HEK293 (cell line): Measurements from ENCODE around the gene SYNDIG1.

Experiments used
- CTCF ChIA-PET: fragments of 350-600 bp; formaldehyde crosslinking; extraction: SDS; loops from one replicate; lab custom pipeline; 2021; ENCODE audit warnings: antibody characterized with exemption; lab: Yijun Ruan, JAX
- POLR2A ChIA-PET: fragments of 300-600 bp; formaldehyde crosslinking; extraction: SDS; loops from one replicate; lab custom pipeline; 2020; ENCODE audit warnings: antibody characterized with exemption, inconsistent platforms; lab: Yijun Ruan, JAX
- H3K27ac ChIP-seq: fragments of 200-500 bp; sonication (Bioruptor generic); 2 replicates; pipeline ENCODE4 v1.5.1; 2014; ENCODE audit warnings: low read depth, low read length, control low read depth, inconsistent platforms; ENCODE audit errors: extremely low read depth
- H3K36me3 ChIP-seq, 2 experiments: fragments of 200-500 bp in 1 of 2; sonication (Bioruptor generic) in 1 of 2; 1 replicate in 1 of 2; 2 replicates in 1 of 2; pipeline ENCODE4 v1.5.1; 2014 to 2017; ENCODE audit warnings: inconsistent platforms in 2 of 2, low read length in 2 of 2; ENCODE audit not compliant: control insufficient read depth in 2 of 2, insufficient read depth in 1 of 2
- H3K4me1 ChIP-seq: fragments of 200-500 bp; sonication (Bioruptor generic); 2 replicates; pipeline ENCODE4 v1.5.1; 2014; ENCODE audit warnings: mild to moderate bottlenecking, low read length, inconsistent platforms; ENCODE audit not compliant: control insufficient read depth, insufficient read depth
- H3K4me3 ChIP-seq: 2 replicates; pipeline ENCODE4 v1.5.1; 2011; ENCODE audit warnings: low read depth, mild to moderate bottlenecking, control low read depth, low read length, moderate library complexity
- H3K9me3 ChIP-seq: fragments of 200-500 bp; sonication (Bioruptor generic); 2 replicates; pipeline ENCODE4 v1.5.1; 2014; ENCODE audit warnings: low read depth, low read length, inconsistent platforms; ENCODE audit not compliant: control insufficient read depth, insufficient read depth
- GLI2 ChIP-seq: fragments of 450-650 bp; formaldehyde crosslinking; IDR thresholded peaks from 2 replicates; pipeline ENCODE4; 2017; ENCODE audit warnings: missing biosample characterization, missing genetic modification characterization, low read depth, borderline replicate concordance
- HOXC10 ChIP-seq: sonication (generic); formaldehyde crosslinking; IDR thresholded peaks from 2 replicates; pipeline ENCODE4 v1.8.1; 2023; ENCODE audit warnings: mild to moderate bottlenecking, missing genetic modification reagents
- KLF7 ChIP-seq: fragments of 450-650 bp; formaldehyde crosslinking; IDR thresholded peaks from 2 replicates; pipeline ENCODE4 v1.5.1; 2016; ENCODE audit warnings: missing biosample characterization, missing genetic modification characterization, borderline replicate concordance
- KLF8 ChIP-seq: fragments of 450-650 bp; formaldehyde crosslinking; IDR thresholded peaks from 2 replicates; pipeline ENCODE4 v1.5.1; 2016; ENCODE audit warnings: missing biosample characterization, missing genetic modification characterization
- TRIM28 ChIP-seq: IDR thresholded peaks from 2 replicates; pipeline ENCODE4 v1.6.1; 2011; ENCODE audit warnings: low read length, control low read depth, borderline replicate concordance
- ZNF16 ChIP-seq: fragments of 450-650 bp; formaldehyde crosslinking; IDR thresholded peaks from 2 replicates; pipeline ENCODE4 v1.5.1; 2016; ENCODE audit warnings: low read depth, missing biosample characterization, missing genetic modification characterization
- ZNF214 ChIP-seq: fragments of 450-650 bp; formaldehyde crosslinking; IDR thresholded peaks from 2 replicates; pipeline ENCODE4 v1.5.1; 2017; ENCODE audit warnings: missing biosample characterization, mild to moderate bottlenecking, missing genetic modification characterization, borderline replicate concordance
- ZNF558 ChIP-seq: fragments of 450-650 bp; formaldehyde crosslinking; IDR thresholded peaks from 2 replicates; pipeline ENCODE4 v1.5.1; 2016; ENCODE audit warnings: missing biosample characterization, missing genetic modification characterization
- ZNF658 ChIP-seq: fragments of 450-650 bp; formaldehyde crosslinking; IDR thresholded peaks from 2 replicates; pipeline ENCODE4; 2016; ENCODE audit warnings: missing biosample characterization, missing genetic modification characterization
- ZNF768 ChIP-seq: fragments of 450-650 bp; formaldehyde crosslinking; IDR thresholded peaks from 2 replicates; pipeline ENCODE4 v1.5.1; 2018; ENCODE audit warnings: missing biosample characterization, mild to moderate bottlenecking, missing genetic modification characterization
- ZNF776 ChIP-seq: fragments of 450-650 bp; formaldehyde crosslinking; IDR thresholded peaks from 2 replicates; pipeline ENCODE4 v1.5.0; 2017; ENCODE audit warnings: missing biosample characterization, missing genetic modification characterization, borderline replicate concordance
- TF ChIP-seq, protein P1 (sequence below): fragments of 450-650 bp; formaldehyde crosslinking; IDR thresholded peaks from 2 replicates; pipeline ENCODE4 v1.5.1; 2017; ENCODE audit warnings: missing biosample characterization, missing genetic modification characterization
- TF ChIP-seq, protein P2 (sequence below): fragments of 450-650 bp; formaldehyde crosslinking; IDR thresholded peaks from 2 replicates; pipeline ENCODE4 v1.5.1; 2017; ENCODE audit warnings: missing biosample characterization, missing genetic modification characterization
- TF ChIP-seq, protein P3 (sequence below): fragments of 450-650 bp; IDR thresholded peaks from 2 replicates; pipeline ENCODE4 v1.5.1; 2018; ENCODE audit warnings: missing biosample characterization, missing genetic modification characterization
- TF ChIP-seq, protein P4 (sequence below): fragments of 450-650 bp; formaldehyde crosslinking; IDR thresholded peaks from 2 replicates; pipeline ENCODE4 v1.5.1; 2016; ENCODE audit warnings: missing biosample characterization, missing genetic modification characterization
- TF ChIP-seq, protein P5 (sequence below): fragments of 450-650 bp; formaldehyde crosslinking; IDR thresholded peaks from 2 replicates; pipeline ENCODE4; 2016; ENCODE audit warnings: missing biosample characterization, missing genetic modification characterization
- TF ChIP-seq, protein P6 (sequence below): fragments of 450-650 bp; formaldehyde crosslinking; IDR thresholded peaks from 2 replicates; pipeline ENCODE4 v1.5.1; 2016; ENCODE audit warnings: missing biosample characterization, missing genetic modification characterization
- TF ChIP-seq, protein P7 (sequence below): fragments of 450-650 bp; formaldehyde crosslinking; IDR thresholded peaks from 2 replicates; pipeline ENCODE4 v1.5.1; 2016; ENCODE audit warnings: missing biosample characterization, missing genetic modification characterization

Gene SYNDIG1

DNA sequence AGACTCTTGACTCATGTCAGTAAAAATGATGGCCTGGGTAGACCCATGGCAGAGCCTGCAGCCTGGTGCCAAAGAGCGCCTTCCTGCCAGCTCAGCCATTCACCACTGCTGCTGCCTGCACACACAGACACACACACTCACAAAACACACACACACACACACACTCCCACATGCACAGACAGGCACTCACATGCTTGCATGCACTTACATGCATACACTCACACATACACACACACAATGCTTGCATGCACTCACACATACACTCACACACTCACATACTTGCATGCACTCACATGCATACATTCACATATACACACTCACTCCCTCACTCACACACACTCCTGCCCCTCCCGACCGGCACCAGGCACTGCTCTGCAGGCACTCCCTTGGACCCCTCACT lies 18.0 kb upstream of the SYNDIG1 start:
- Histone ChIP-seq H3K4me3 (no peak overlapping the region), H3K9me3 (no peaks in the 10 kb centered on the region), H3K36me3 (no peaks in the 10 kb centered on the region), H3K27ac (no peak overlapping the region), H3K4me1 (no peaks in the 10 kb centered on the region)
- TF ChIP-seq, protein P1, sequence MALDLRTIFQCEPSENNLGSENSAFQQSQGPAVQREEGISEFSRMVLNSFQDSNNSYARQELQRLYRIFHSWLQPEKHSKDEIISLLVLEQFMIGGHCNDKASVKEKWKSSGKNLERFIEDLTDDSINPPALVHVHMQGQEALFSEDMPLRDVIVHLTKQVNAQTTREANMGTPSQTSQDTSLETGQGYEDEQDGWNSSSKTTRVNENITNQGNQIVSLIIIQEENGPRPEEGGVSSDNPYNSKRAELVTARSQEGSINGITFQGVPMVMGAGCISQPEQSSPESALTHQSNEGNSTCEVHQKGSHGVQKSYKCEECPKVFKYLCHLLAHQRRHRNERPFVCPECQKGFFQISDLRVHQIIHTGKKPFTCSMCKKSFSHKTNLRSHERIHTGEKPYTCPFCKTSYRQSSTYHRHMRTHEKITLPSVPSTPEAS (tag by site-specific recombination): peak; percentile 95
- TF ChIP-seq HOXC10 (CRISPR knock-in tag): no peak
- ChIA-PET CTCF (no interaction called here), POLR2A (no interaction called here)

DNA sequence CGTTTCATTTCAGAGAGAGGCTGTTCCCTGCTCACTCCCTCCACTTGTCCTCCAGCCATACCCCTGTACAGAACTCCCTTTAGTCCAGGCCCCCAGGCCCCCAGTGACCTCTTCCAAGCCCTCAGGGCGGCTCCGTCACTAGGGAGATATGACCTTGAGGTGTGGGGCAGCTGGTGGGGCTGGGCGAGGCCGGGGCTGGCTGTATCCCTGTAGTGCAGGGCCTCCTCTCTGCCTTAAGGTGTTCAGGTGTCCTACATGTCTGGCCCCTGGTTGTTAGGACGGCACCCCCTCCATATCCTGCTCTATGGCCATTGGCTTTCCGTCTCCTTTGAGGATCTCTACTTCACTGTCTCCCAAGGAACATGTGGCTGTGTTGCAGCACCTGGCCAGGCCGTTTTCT lies 17.4 kb upstream of the SYNDIG1 start:
- POLR2A ChIA-PET: no interaction called here
- Histone ChIP-seq H3K9me3 (no peaks in the 10 kb centered on the region), H3K36me3 (no peaks in the 10 kb centered on the region), H3K27ac (no peak overlapping the region), H3K4me1 (no peaks in the 10 kb centered on the region)
- CTCF ChIA-PET: no interaction called here
- TF ChIP-seq, protein P2, sequence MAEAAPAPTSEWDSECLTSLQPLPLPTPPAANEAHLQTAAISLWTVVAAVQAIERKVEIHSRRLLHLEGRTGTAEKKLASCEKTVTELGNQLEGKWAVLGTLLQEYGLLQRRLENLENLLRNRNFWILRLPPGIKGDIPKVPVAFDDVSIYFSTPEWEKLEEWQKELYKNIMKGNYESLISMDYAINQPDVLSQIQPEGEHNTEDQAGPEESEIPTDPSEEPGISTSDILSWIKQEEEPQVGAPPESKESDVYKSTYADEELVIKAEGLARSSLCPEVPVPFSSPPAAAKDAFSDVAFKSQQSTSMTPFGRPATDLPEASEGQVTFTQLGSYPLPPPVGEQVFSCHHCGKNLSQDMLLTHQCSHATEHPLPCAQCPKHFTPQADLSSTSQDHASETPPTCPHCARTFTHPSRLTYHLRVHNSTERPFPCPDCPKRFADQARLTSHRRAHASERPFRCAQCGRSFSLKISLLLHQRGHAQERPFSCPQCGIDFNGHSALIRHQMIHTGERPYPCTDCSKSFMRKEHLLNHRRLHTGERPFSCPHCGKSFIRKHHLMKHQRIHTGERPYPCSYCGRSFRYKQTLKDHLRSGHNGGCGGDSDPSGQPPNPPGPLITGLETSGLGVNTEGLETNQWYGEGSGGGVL (tag by site-specific recombination): no peak
- TF ChIP-seq, protein P3, sequence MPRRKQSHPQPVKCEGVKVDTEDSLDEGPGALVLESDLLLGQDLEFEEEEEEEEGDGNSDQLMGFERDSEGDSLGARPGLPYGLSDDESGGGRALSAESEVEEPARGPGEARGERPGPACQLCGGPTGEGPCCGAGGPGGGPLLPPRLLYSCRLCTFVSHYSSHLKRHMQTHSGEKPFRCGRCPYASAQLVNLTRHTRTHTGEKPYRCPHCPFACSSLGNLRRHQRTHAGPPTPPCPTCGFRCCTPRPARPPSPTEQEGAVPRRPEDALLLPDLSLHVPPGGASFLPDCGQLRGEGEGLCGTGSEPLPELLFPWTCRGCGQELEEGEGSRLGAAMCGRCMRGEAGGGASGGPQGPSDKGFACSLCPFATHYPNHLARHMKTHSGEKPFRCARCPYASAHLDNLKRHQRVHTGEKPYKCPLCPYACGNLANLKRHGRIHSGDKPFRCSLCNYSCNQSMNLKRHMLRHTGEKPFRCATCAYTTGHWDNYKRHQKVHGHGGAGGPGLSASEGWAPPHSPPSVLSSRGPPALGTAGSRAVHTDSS: no peak
- TF ChIP-seq, protein P4, sequence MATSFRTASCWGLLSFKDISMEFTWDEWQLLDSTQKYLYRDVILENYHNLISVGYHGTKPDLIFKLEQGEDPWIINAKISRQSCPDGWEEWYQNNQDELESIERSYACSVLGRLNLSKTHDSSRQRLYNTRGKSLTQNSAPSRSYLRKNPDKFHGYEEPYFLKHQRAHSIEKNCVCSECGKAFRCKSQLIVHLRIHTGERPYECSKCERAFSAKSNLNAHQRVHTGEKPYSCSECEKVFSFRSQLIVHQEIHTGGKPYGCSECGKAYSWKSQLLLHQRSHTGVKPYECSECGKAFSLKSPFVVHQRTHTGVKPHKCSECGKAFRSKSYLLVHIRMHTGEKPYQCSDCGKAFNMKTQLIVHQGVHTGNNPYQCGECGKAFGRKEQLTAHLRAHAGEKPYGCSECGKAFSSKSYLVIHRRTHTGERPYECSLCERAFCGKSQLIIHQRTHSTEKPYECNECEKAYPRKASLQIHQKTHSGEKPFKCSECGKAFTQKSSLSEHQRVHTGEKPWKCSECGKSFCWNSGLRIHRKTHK: no peak
- no peak for TF ChIP-seq ZNF776 (tag by site-specific recombination)
- no peak for TF ChIP-seq ZNF214
- TF ChIP-seq, protein P5, sequence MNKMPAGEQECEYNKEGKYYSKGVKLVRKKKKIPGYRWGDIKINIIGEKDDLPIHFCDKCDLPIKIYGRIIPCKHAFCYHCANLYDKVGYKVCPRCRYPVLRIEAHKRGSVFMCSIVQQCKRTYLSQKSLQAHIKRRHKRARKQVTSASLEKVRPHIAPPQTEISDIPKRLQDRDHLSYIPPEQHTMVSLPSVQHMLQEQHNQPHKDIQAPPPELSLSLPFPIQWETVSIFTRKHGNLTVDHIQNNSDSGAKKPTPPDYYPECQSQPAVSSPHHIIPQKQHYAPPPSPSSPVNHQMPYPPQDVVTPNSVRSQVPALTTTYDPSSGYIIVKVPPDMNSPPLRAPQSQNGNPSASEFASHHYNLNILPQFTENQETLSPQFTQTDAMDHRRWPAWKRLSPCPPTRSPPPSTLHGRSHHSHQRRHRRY (tag by site-specific recombination): no peak
- TF ChIP-seq GLI2 (tag by site-specific recombination): no peak
- TF ChIP-seq KLF7 (tag by site-specific recombination): no peak
- no peak for TF ChIP-seq KLF8
- TF ChIP-seq, protein P6, sequence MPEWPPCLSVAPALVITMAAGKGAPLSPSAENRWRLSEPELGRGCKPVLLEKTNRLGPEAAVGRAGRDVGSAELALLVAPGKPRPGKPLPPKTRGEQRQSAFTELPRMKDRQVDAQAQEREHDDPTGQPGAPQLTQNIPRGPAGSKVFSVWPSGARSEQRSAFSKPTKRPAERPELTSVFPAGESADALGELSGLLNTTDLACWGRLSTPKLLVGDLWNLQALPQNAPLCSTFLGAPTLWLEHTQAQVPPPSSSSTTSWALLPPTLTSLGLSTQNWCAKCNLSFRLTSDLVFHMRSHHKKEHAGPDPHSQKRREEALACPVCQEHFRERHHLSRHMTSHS (tag by site-specific recombination): no peak
- TF ChIP-seq, protein P7, sequence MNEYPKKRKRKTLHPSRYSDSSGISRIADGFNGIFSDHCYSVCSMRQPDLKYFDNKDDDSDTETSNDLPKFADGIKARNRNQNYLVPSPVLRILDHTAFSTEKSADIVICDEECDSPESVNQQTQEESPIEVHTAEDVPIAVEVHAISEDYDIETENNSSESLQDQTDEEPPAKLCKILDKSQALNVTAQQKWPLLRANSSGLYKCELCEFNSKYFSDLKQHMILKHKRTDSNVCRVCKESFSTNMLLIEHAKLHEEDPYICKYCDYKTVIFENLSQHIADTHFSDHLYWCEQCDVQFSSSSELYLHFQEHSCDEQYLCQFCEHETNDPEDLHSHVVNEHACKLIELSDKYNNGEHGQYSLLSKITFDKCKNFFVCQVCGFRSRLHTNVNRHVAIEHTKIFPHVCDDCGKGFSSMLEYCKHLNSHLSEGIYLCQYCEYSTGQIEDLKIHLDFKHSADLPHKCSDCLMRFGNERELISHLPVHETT: no peak
- TF ChIP-seq ZNF558: no peak
- no peak for TF ChIP-seq ZNF16 (tag by site-specific recombination)
- TF ChIP-seq ZNF768 (tag by site-specific recombination): no peak
- no peak for TF ChIP-seq TRIM28
- no peak for TF ChIP-seq ZNF658 (tag by site-specific recombination)
- TF ChIP-seq, all 188 proteins: peak for 0
- H3K4me3 ChIP-seq: no peak overlapping the region
